Skeletal muscle satellite cell (primary cell): ENCODE results near the gene DNMT3L. TPM values are rescaled to one million over a fixed set of nuclear protein-coding genes. Genes with fewer than 3 reads are reported as not detected.
"Not testable (repeated sequence)": the region's sequence is repeated elsewhere in the genome, so short reads cannot be mapped to it uniquely, and the experiment has no call there.

Source experiments
- H3K27me3 ChIP-seq: 2 replicates; pipeline ENCODE4 v1.7.0; 2013; ENCODE audit warnings: low read length; ENCODE audit not compliant: control insufficient read depth, insufficient read depth
- H3K36me3 ChIP-seq: 2 replicates; pipeline ENCODE4 v1.7.0; 2013; ENCODE audit warnings: mild to moderate bottlenecking, control low read depth, low read length; ENCODE audit not compliant: insufficient read depth
- H3K4me1 ChIP-seq: 2 replicates; pipeline ENCODE4 v1.7.0; 2013; ENCODE audit warnings: low read length; ENCODE audit not compliant: control insufficient read depth, insufficient read depth
- H3K4me2 ChIP-seq: 2 replicates; pipeline ENCODE4 v1.7.0; 2013; ENCODE audit warnings: mild to moderate bottlenecking, low read length
- H3K4me3 ChIP-seq: 2 replicates; pipeline ENCODE4 v1.7.0; 2013; ENCODE audit warnings: low read length
- H3K9ac ChIP-seq: 2 replicates; pipeline ENCODE4 v1.7.0; 2013; ENCODE audit warnings: mild to moderate bottlenecking, low read depth, low read length, moderate library complexity
- H3K9me3 ChIP-seq: replicated peaks from 2 replicates; pipeline ENCODE4 v1.7.0; 2013; ENCODE audit warnings: mild to moderate bottlenecking, control low read depth, low read length
- total RNA-seq: library from RNA; depleted of rRNA; stranded (reverse); fragments of >200 nt; gene quantifications from 2 replicates; pipeline ENCODE4 v1.2.3, GENCODE V29; 2012; rRNA removed

The DNMT3L gene
- not detected in 2 replicates for total RNA-seq

- H3K9me3 ChIP-seq: no peaks in the 10 kb centered on the region
- no peaks in the 10 kb centered on the region for H3K4me1 ChIP-seq
- no peak within 1 kb of the TSS for H3K4me3 ChIP-seq
- H3K36me3 ChIP-seq: no peaks in the 10 kb centered on the region
- H3K4me2 ChIP-seq: no peak within 1 kb of the TSS
- peaks cover 9% of the 10 kb centered on the region for H3K27me3 ChIP-seq
- H3K9ac ChIP-seq: no peak within 1 kb of the TSS
Observed at GRCh38 chr21:44261675-44262295, at the start of gene DNMT3L. Gene DNMT3L (minus strand): TSS chr21:44261897. CDS start chr21:44261259, 638 bp downstream.

- Histone ChIP-seq H3K4me3 (no peak overlapping the region), H3K36me3 (peaks cover 43% of the 10 kb centered on the region), H3K4me2 (no peak overlapping the region), H3K4me1 (no peaks in the 10 kb centered on the region), H3K9me3 (no peaks in the 10 kb centered on the region), H3K9ac (no peak overlapping the region), H3K27me3 (no peaks in the 10 kb centered on the region)
Observed at GRCh38 chr21:44310628-44311507, 49.2 kb upstream of the DNMT3L start.

- Histone ChIP-seq H3K9me3 (no peaks in the 10 kb centered on the region), H3K4me2 (no peak overlapping the region), H3K4me1 (no peaks in the 10 kb centered on the region), H3K9ac (no peak overlapping the region), H3K27me3 (no peaks in the 10 kb centered on the region), H3K4me3 (no peak overlapping the region), H3K36me3 (peaks cover 32% of the 10 kb centered on the region)
Observed at GRCh38 chr21:44306936-44307704, 45.4 kb upstream of the DNMT3L start.

- H3K4me2 ChIP-seq: no peak overlapping the region
- no peak overlapping the region for H3K9ac ChIP-seq
- no peaks in the 10 kb centered on the region for H3K9me3 ChIP-seq
- peaks cover 12% of the 10 kb centered on the region for H3K4me1 ChIP-seq
- no peaks in the 10 kb centered on the region for H3K27me3 ChIP-seq
- H3K36me3 ChIP-seq: peaks cover 19% of the 10 kb centered on the region
- no peak overlapping the region for H3K4me3 ChIP-seq
Observed at GRCh38 chr21:44305691-44306090, 44.0 kb upstream of the DNMT3L start.

- Histone ChIP-seq H3K9ac (no peak overlapping the region), H3K27me3 (no peaks in the 10 kb centered on the region), H3K4me1 (peaks cover 14% of the 10 kb centered on the region), H3K4me2 (no peak overlapping the region), H3K4me3 (no peak overlapping the region), H3K9me3 (no peaks in the 10 kb centered on the region), H3K36me3 (peaks cover 16% of the 10 kb centered on the region)
Observed at GRCh38 chr21:44304877-44305293, 43.2 kb upstream of the DNMT3L start.

- Histone ChIP-seq H3K9ac (no peak overlapping the region), H3K4me2 (no peak overlapping the region), H3K4me1 (peaks cover 20% of the 10 kb centered on the region), H3K4me3 (no peak overlapping the region), H3K9me3 (no peaks in the 10 kb centered on the region), H3K27me3 (no peaks in the 10 kb centered on the region), H3K36me3 (peaks cover 13% of the 10 kb centered on the region)
Observed at GRCh38 chr21:44304011-44304616, 42.4 kb upstream of the DNMT3L start.

GRCh38 chr21:44303490-44303981 lies 41.8 kb upstream of the DNMT3L start:
- no peaks in the 10 kb centered on the region for H3K27me3 ChIP-seq
- no peaks in the 10 kb centered on the region for H3K9me3 ChIP-seq
- no peak overlapping the region for H3K4me2 ChIP-seq
- peaks cover 22% of the 10 kb centered on the region for H3K4me1 ChIP-seq
- no peak overlapping the region for H3K9ac ChIP-seq
- H3K4me3 ChIP-seq: no peak overlapping the region
- peaks cover 8% of the 10 kb centered on the region for H3K36me3 ChIP-seq

GRCh38 chr21:44302573-44303401 lies 41.1 kb upstream of the DNMT3L start:
- peaks cover 22% of the 10 kb centered on the region for H3K4me1 ChIP-seq
- not testable (repeated sequence) for H3K9me3 ChIP-seq, H3K27me3 ChIP-seq, H3K36me3 ChIP-seq, H3K9ac ChIP-seq, H3K4me3 ChIP-seq, H3K4me2 ChIP-seq

GRCh38 chr21:44301961-44302406 lies 40.3 kb upstream of the DNMT3L start:
- H3K27me3 ChIP-seq: no peaks in the 10 kb centered on the region
- H3K4me3 ChIP-seq: no peak overlapping the region
- H3K4me1 ChIP-seq: peaks cover 22% of the 10 kb centered on the region
- peak overlapping the region; percentile 99 for H3K4me2 ChIP-seq
- peaks cover 8% of the 10 kb centered on the region for H3K36me3 ChIP-seq
- H3K9ac ChIP-seq: no peak overlapping the region
- no peaks in the 10 kb centered on the region for H3K9me3 ChIP-seq

GRCh38 chr21:44301141-44301540 lies 39.4 kb upstream of the DNMT3L start:
- Histone ChIP-seq H3K27me3 (no peaks in the 10 kb centered on the region), H3K4me1 (peaks cover 22% of the 10 kb centered on the region), H3K9me3 (no peaks in the 10 kb centered on the region), H3K4me3 (peak overlapping the region; percentile 96), H3K36me3 (peaks cover 1% of the 10 kb centered on the region), H3K9ac (peak overlapping the region; percentile 91), H3K4me2 (peak overlapping the region; percentile 99)
